HCT116 (cell line): Measurements from ENCODE around the gene ABHD2. TPM values are rescaled to one million over a fixed set of nuclear protein-coding genes. Genes with fewer than 3 reads are reported as not detected.

Experiments used
- ATAC-seq: fragments of 200-7000 bp; cut with Tn5 transposase; 2 replicates; pipeline ENCODE4 v1.9.1; 2020; ENCODE audit warnings: mild to moderate bottlenecking, moderate library complexity
- BruUV-seq: library from RNA; stranded (reverse); fragments of 400-500 nt; replicated peaks from 2 replicates; lab custom pipeline; 2021; lab: Mats Ljungman, UMichigan
- CTCF ChIA-PET: fragments of 300-600 bp; sonication (Branson Sonifier 250); formaldehyde crosslinking; loops from one replicate; lab custom pipeline; 2021; ENCODE audit warnings: antibody characterized with exemption; lab: Charles Lee
- POLR2A ChIA-PET: fragments of 300-600, 350-600 bp; sonication (Branson Sonifier 250); formaldehyde crosslinking; loops from one replicate; lab custom pipeline; 2021; ENCODE audit warnings: antibody characterized with exemption; lab: Charles Lee
- RAD21 ChIA-PET, 2 experiments: fragments of 300-600 bp; sonication (Branson Sonifier 250); formaldehyde crosslinking; loops; one replicate each; lab custom pipeline; 2023; ENCODE audit warnings: low total read pairs in 2 of 2; ENCODE audit not compliant: uncharacterized antibody in 2 of 2, unreplicated experiment in 2 of 2, low non-redundant PET in 1 of 2; lab: Charles Lee
- DNase-seq: peaks from one replicate; pipeline ENCODE4 v3.0.0-alpha.2; 2010; ENCODE audit warnings: low read depth, low spot score
- H2AFZ ChIP-seq: fragments of 200-600 bp; shearing (Covaris generic), sonication (generic); 2 replicates; pipeline ENCODE4 v1.6.1; 2017; ENCODE audit warnings: low read depth, mixed run types, mixed read lengths, antibody characterized with exemption, low read length; ENCODE audit not compliant: poor library complexity, severe bottlenecking
- H3K27ac ChIP-seq: 2 replicates; pipeline ENCODE4 v1.5.1; 2012; ENCODE audit warnings: low read depth, low read length
- H3K27me3 ChIP-seq: fragments of 200-600 bp; sonication (generic); 2 replicates; pipeline ENCODE4 v1.6.1; 2016; ENCODE audit warnings: mixed run types, low read length, mixed read lengths; ENCODE audit not compliant: insufficient read depth
- H3K36me3 ChIP-seq, 2 experiments: fragments of 200-500 bp in 1 of 2; fragments of 200-600 bp in 1 of 2; sonication (Bioruptor generic) in 1 of 2; sonication (generic) in 1 of 2; 2 replicates each; pipeline versions ENCODE4 v1.5.1 to v1.6.1; 2014 to 2016; ENCODE audit warnings: low read length in 2 of 2, inconsistent platforms in 1 of 2, mixed read lengths in 1 of 2, mixed run types in 1 of 2; ENCODE audit not compliant: insufficient read depth in 2 of 2, control insufficient read depth in 1 of 2
- H3K4me1 ChIP-seq, 2 experiments: fragments of 200-600 bp in 1 of 2; sonication (generic) in 1 of 2; 2 replicates each; pipeline versions ENCODE4 v1.5.1 to v1.6.1; 2012 to 2017; ENCODE audit warnings: low read length in 2 of 2, inconsistent platforms in 1 of 2, mild to moderate bottlenecking in 1 of 2, mixed read lengths in 1 of 2, mixed run types in 1 of 2, moderate library complexity in 1 of 2; ENCODE audit not compliant: insufficient read depth in 2 of 2, control insufficient read depth in 1 of 2
- H3K4me2 ChIP-seq: fragments of 200-600 bp; sonication (generic); 2 replicates; pipeline ENCODE4 v1.6.1; 2017; ENCODE audit warnings: mixed run types, low read length, mixed read lengths
- H3K4me3 ChIP-seq, 2 experiments: fragments of 200-600 bp in 1 of 2; sonication (generic) in 1 of 2; replicated peaks in 1 of 2; 2 replicates each; pipeline ENCODE4 v1.5.1; 2011 to 2016; ENCODE audit warnings: low read length in 2 of 2, control low read depth in 1 of 2, low read depth in 1 of 2, mild to moderate bottlenecking in 1 of 2, mixed read lengths in 1 of 2, mixed run types in 1 of 2
- H3K79me2 ChIP-seq: fragments of 200-600 bp; sonication (generic); 2 replicates; pipeline ENCODE4 v1.6.1; 2017; ENCODE audit warnings: mild to moderate bottlenecking, mixed run types, low read length, moderate library complexity, mixed read lengths; ENCODE audit not compliant: insufficient read depth
- H3K9ac ChIP-seq: fragments of 200-600 bp; sonication (generic); 2 replicates; pipeline ENCODE4 v1.6.1; 2016; ENCODE audit warnings: low read length, mixed read lengths
- H3K9me2 ChIP-seq: fragments of 200-600 bp; sonication (generic), shearing (Covaris generic); 2 replicates; pipeline ENCODE4 v1.6.1; 2017; ENCODE audit warnings: mixed run types, mild to moderate bottlenecking, moderate library complexity; ENCODE audit not compliant: insufficient read depth
- H3K9me3 ChIP-seq, 2 experiments: fragments of 200-500 bp in 1 of 2; fragments of 200-600 bp in 1 of 2; sonication (Bioruptor generic) in 1 of 2; sonication (generic) in 1 of 2; 2 replicates each; pipeline ENCODE4 v1.6.1; 2014 to 2017; ENCODE audit warnings: low read length in 2 of 2, mixed read lengths in 2 of 2, inconsistent platforms in 1 of 2, low read depth in 1 of 2, mild to moderate bottlenecking in 1 of 2, mixed run types in 1 of 2, moderate library complexity in 1 of 2; ENCODE audit not compliant: control insufficient read depth in 1 of 2, insufficient read depth in 1 of 2
- H4K20me1 ChIP-seq: fragments of 200-600 bp; sonication (generic), shearing (Covaris generic); 2 replicates; pipeline ENCODE4 v1.6.1; 2017; ENCODE audit warnings: mixed run types, mild to moderate bottlenecking, moderate library complexity; ENCODE audit not compliant: insufficient read depth
- CEBPB ChIP-seq: IDR thresholded peaks from 2 replicates; pipeline ENCODE4 v1.6.1; 2012; ENCODE audit warnings: low read depth
- CTCF ChIP-seq, 3 experiments: fragments of 200-600 bp in 1 of 3; sonication (generic) in 1 of 3; IDR thresholded peaks in 2 of 3; conservative IDR thresholded peaks in 1 of 3; 2 replicates each; pipeline ENCODE4 v1.5.1; 2012 to 2017; ENCODE audit warnings: low read depth in 2 of 3, low read length in 2 of 3, antibody characterized with exemption in 1 of 3, borderline replicate concordance in 1 of 3, control low read depth in 1 of 3, mild to moderate bottlenecking in 1 of 3, mixed read lengths in 1 of 3, mixed run types in 1 of 3, moderate library complexity in 1 of 3; ENCODE audit not compliant: insufficient read depth in 1 of 3
- EGR1 ChIP-seq: IDR thresholded peaks from 2 replicates; pipeline ENCODE4 v1.6.1; 2012; ENCODE audit warnings: low read depth
- ELF1 ChIP-seq: IDR thresholded peaks from 2 replicates; pipeline ENCODE4 v1.6.1; 2012; ENCODE audit warnings: low read depth, borderline replicate concordance
- EZH2phosphoT487 ChIP-seq: fragments of 200-600 bp; IDR thresholded peaks from 2 replicates; pipeline ENCODE4 v1.6.1; 2018; ENCODE audit warnings: antibody characterized with exemption, borderline replicate concordance
- FOSL1 ChIP-seq: IDR thresholded peaks from 2 replicates; pipeline ENCODE4 v1.6.1; 2012; ENCODE audit warnings: low read depth
- MAX ChIP-seq: IDR thresholded peaks from 2 replicates; pipeline ENCODE4 v1.6.1; 2012
- POLR2A ChIP-seq: IDR thresholded peaks from 2 replicates; pipeline ENCODE4 v1.7.0; 2011; ENCODE audit warnings: borderline replicate concordance; ENCODE audit not compliant: insufficient read depth, insufficient read length; ENCODE audit errors: extremely low read depth
- POLR2AphosphoS5 ChIP-seq: IDR thresholded peaks from 2 replicates; pipeline ENCODE4 v1.6.1; 2011; ENCODE audit warnings: mild to moderate bottlenecking, low read depth, low read length, moderate library complexity
- REST ChIP-seq: IDR thresholded peaks from 2 replicates; pipeline ENCODE4 v1.6.1; 2012; ENCODE audit warnings: low read depth
- SIN3A ChIP-seq: IDR thresholded peaks from 2 replicates; pipeline ENCODE4 v1.6.1; 2012; ENCODE audit warnings: low read depth
- SP1 ChIP-seq: IDR thresholded peaks from 2 replicates; pipeline ENCODE4 v1.6.1; 2012; ENCODE audit warnings: low read depth
- SRF ChIP-seq: IDR thresholded peaks from 2 replicates; pipeline ENCODE4 v1.6.1; 2012; ENCODE audit warnings: low read depth
- ZFX ChIP-seq: fragments of 450-650 bp; IDR thresholded peaks from 2 replicates; pipeline ENCODE4 v1.6.1; 2017
- intact Hi-C: fragments of 100-400 bp; cut with micrococcal nuclease; formaldehyde crosslinking; loops from 2 replicates; pipeline ENCODE4 v1.10.0; 2022
- total RNA-seq: library from RNA; stranded (reverse); gene quantifications from one replicate; pipeline ENCODE4 v1.2.1, GENCODE V29; 2021; ENCODE audit not compliant: unreplicated experiment

ABHD2 gene
- total RNA-seq, 1 experiment from 2014 or later = 40.8 TPM

- H3K4me2 ChIP-seq = no peak overlapping the region
- no peak overlapping the region for H3K27ac ChIP-seq
- intact Hi-C loops = loop anchor here (10.0 kb wide), 1 partner anchor 236 kb away; no protein-coding TSS in a partner anchor
- H3K79me2 ChIP-seq = no peaks in the 10 kb centered on the region
- no peak overlapping the region for H3K4me3 ChIP-seq
- ChIA-PET CTCF (interaction anchor here (1.2 to 2.9 kb wide), 4 partner anchors 21 to 119 kb away, joined by 3 to 39 read pairs (median 23); no protein-coding TSS in a partner anchor), POLR2A (no interaction called here), RAD21 (interaction anchor here in 1 of 2 experiments (0.5 to 0.7 kb wide), 2 partner anchors 48 to 119 kb away, joined by 3 read pairs; no protein-coding TSS in a partner anchor)
- no peaks in the 10 kb centered on the region for H3K9me3 ChIP-seq
- H3K9ac ChIP-seq = no peak overlapping the region
- ATAC-seq (no peak), DNase-seq (no peak)
- no TSS peak for BruUV-seq
- H3K4me1 ChIP-seq = peaks cover 0 to 6% of the 10 kb centered on the region in 2 experiments; a peak in 1 of 4 replicates
- TF ChIP-seq POLR2A = no peak
- TF ChIP-seq, all 23 proteins: peak for 0
- H2AFZ ChIP-seq = no peak overlapping the region
- H3K36me3 ChIP-seq = no peaks in the 10 kb centered on the region
- H4K20me1 ChIP-seq = no peaks in the 10 kb centered on the region
- no peaks in the 10 kb centered on the region for H3K27me3 ChIP-seq
- H3K9me2 ChIP-seq = no peaks in the 10 kb centered on the region
Measured at GRCh38 chr15:89058876-89059405, 29.3 kb upstream of the ABHD2 start.

- intact Hi-C loops = no loop called here
- no TSS peak for BruUV-seq
- no peaks in the 10 kb centered on the region for H3K79me2 ChIP-seq
- H3K9ac ChIP-seq = no peak overlapping the region
- CTCF ChIA-PET = no interaction called here
- no peak overlapping the region for H2AFZ ChIP-seq
- H3K4me2 ChIP-seq = no peak overlapping the region
- H3K9me2 ChIP-seq = no peaks in the 10 kb centered on the region
- no peak for DNase-seq
- no peaks in the 10 kb centered on the region for H3K36me3 ChIP-seq
- H3K27me3 ChIP-seq = no peaks in the 10 kb centered on the region
- H3K9me3 ChIP-seq = peaks cover 8 to 27% of the 10 kb centered on the region in 2 experiments; a peak in 2 of 4 replicates
- H3K4me3 ChIP-seq = no peak overlapping the region
- POLR2A ChIA-PET = no interaction called here
- H4K20me1 ChIP-seq = no peaks in the 10 kb centered on the region
- TF ChIP-seq SIN3A = no peak
- TF ChIP-seq CTCF (IDR thresholded peaks at IDR 0.05 in 2 of 3, conservative IDR thresholded peaks at IDR 0.05 in 1 of 3; ENCODE audit: borderline replicate concordance in 1 of 3, insufficient read depth in 1 of 3, low read depth in 2 of 3, low read length in 2 of 3) = no peak
- no peak for TF ChIP-seq REST
- TF ChIP-seq POLR2AphosphoS5 = no peak
- TF ChIP-seq SP1 = no peak
- no peak for TF ChIP-seq SRF
- TF ChIP-seq ZFX = no peak
- TF ChIP-seq ELF1 = no peak
- TF ChIP-seq EGR1 = no peak
- no peak for TF ChIP-seq CEBPB
- no peak for TF ChIP-seq MAX
- no peak for TF ChIP-seq FOSL1
- no peak for TF ChIP-seq POLR2A
- TF ChIP-seq EZH2phosphoT487 = no peak
- H3K27ac ChIP-seq = no peak overlapping the region
- RAD21 ChIA-PET = no interaction called here
- no peak for ATAC-seq
- peaks cover 0 to under 1% of the 10 kb centered on the region in 2 experiments; a peak in 1 of 4 replicates for H3K4me1 ChIP-seq
Measured at GRCh38 chr15:89066280-89066679, 22.0 kb upstream of the ABHD2 start.
